HG02884 (cell line): Measurements from ENCODE around the gene GINM1.

Experiments used
- ATAC-seq: cut with Tn5 transposase; IDR thresholded peaks from one replicate; pipeline ENCODE4 v1.9.1; 2021; ENCODE audit warnings: mild to moderate bottlenecking, moderate library complexity; ENCODE audit not compliant: unreplicated experiment

Gene GINM1, protein sequence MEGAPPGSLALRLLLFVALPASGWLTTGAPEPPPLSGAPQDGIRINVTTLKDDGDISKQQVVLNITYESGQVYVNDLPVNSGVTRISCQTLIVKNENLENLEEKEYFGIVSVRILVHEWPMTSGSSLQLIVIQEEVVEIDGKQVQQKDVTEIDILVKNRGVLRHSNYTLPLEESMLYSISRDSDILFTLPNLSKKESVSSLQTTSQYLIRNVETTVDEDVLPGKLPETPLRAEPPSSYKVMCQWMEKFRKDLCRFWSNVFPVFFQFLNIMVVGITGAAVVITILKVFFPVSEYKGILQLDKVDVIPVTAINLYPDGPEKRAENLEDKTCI

GRCh38 chr6:149565527-149566409 is at the start of gene GINM1:
GINM1 (plus strand) TSS chr6:149566375; CDS start chr6:149566415, 40 bp downstream.
- peak; percentile 72 for ATAC-seq

DNA sequence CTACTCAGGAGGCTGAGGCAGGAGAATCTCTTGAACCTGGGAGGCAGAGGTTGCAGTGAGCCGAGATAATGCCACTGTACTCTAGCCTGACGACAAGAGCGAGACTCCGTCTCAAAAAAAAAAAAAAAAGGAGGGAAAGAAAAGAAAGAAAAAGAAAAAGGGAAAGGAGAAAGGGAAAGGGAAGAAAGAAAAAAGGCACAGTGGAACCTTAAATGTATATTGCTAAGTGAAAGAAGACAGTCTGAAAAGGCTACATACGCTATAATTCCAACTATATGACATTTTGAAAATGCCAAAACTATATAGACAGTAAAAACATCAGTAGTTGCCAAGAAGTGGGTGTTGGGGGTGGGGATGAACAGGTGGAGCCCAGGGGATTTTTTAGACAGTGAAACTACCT is 36.5 kb upstream of the GINM1 start:
- ATAC-seq = no peak

GRCh38 chr6:149534742-149535141 is 31.4 kb upstream of the GINM1 start:
- no peak for ATAC-seq

GRCh38 chr6:149541139-149541538 is 25.0 kb upstream of the GINM1 start:
- ATAC-seq = no peak

- no peak for ATAC-seq
These were observed 21.4 kb upstream of the GINM1 start for GRCh38 chr6:149544646-149545257.

DNA sequence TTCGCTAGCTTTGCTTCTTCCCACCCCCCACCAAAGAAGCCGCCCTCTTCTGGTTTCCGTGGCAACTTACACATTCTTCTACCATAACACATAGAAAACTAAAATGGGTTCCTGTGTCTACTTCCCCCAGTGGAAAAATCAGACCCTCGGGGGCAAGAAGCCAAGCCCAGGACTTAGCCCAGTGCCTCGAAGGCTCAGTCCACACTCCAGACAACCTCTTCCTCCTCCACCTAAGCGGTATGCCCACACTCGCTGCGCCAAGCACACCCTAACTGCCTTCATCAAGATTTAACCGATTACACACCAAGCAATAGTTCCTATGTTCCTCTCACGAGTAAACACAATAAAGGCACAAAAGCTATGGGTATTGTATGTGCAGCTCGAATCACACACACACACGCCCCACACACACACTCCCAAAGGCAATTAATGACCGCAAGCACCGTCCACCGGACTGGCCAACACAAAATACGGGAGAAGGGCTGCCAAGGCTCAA is 20.9 kb upstream of the GINM1 start:
- ATAC-seq = no peak

- ATAC-seq = peak; percentile 91
These were observed 20.3 kb upstream of the GINM1 start, which contains the start of gene PPIL4 for GRCh38 chr6:149545754-149546471. PPIL4 (minus strand) TSS chr6:149546043; CDS start chr6:149546005, 38 bp downstream.

DNA sequence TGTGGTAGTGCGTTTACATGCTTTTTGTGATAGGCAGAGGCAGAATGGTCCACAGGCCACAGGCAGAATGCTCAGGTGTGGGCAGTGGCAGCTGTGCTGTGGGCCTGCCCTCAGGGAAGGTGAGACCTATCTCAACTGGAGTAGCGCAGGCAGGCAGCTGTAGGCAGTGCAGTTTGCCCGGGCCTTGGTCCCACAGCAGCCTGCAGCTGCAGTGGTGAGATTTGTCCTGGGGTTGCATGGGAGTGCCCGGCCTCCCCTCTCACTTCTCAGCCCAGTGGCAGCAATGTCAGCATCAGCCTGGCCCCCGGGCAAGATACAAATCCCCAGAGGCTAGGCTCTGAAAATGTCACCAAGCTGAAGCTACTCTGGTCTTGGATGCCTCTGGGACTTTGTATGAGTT is 14.3 kb upstream of the GINM1 start:
- no peak for ATAC-seq

DNA sequence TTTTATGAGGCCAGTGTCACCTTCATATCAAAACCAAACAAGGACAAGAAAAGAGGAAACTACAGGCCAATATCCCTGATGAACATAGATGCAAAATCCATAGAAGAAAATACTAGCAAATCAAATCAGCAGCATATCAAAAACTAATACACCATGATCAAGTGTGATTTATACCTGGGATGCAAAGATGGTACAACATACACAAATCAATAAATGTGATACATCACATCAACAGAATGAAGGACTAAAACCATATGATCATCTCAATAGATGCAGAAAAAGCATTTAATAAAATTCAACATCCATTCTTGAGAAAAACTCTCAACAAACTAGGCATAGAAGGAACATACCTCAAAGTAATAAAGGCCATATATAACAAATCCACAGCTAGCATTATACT is 8.1 kb upstream of the GINM1 start:
- ATAC-seq = no peak

DNA sequence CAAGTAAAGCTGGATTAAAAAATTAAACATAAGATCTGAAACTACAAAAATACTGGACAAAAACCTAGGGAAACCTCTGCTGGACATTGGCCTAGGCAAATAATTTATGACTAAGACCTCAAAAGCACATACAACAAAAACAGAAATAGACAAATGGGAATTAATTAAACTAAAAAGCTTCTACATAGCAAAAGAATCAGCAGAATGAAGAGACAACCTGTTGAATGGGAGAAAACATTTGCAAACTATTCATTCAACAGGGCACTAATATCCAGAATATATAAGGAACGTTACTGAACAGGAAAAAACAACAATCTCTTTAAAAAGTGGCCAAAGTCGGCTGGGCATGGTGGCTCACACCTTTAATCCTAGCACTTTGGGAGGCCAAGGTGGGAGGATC is 6.8 kb upstream of the GINM1 start:
- no peak for ATAC-seq

DNA sequence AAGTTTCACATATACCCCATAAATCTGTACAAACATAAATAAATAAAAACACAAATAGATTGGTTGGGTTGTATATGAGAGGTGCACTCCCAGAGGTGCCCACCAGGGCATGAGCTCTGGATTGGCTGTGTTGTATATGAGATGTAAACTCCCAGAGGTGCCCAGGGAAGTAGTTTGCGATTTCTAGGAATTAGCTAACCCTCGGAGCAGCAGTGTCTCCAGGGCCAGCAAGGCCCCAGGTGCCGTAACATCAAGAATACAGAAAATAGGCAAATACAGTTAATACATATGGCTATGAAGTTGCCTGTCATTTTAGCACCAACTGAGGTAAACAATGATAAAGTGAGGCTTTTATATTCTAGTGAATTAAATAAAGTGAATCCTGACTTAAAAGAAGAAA is 5.4 kb upstream of the GINM1 start:
- ATAC-seq = no peak

DNA sequence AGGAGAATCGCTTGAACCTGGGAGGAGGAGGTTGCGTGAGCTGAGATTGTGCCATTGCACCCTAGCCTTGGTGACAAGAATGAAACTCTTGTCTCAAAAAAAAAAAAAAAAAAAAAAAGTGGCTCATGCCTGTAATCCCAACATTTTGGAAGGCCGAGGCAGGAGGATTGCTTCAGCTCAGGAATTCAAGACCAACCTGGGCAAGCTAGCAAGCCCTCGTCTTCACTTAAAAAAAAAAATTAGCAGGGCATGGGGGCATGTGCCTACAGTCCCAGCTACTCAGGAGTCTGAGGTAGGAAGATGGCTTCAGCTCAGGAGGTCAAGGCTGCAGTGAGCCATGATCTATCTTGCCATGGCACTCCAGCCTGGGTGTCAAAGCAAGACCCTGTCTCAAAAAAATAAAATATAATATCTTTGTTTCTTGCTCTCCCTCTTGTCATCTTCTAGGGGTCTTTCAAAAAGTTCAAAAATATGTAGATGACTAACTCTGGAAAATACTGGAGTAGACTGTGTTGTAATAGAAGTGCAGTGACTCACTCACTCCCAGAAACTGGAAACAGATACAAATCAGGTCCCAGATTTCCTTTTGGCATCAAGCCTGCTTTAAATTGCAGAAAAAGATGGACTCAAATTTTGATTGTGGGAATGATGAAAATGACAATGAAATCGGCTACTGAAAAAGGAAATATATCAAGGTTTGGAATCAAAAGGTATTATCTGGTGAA is 2.8 kb upstream of the GINM1 start:
- no peak for ATAC-seq

DNA sequence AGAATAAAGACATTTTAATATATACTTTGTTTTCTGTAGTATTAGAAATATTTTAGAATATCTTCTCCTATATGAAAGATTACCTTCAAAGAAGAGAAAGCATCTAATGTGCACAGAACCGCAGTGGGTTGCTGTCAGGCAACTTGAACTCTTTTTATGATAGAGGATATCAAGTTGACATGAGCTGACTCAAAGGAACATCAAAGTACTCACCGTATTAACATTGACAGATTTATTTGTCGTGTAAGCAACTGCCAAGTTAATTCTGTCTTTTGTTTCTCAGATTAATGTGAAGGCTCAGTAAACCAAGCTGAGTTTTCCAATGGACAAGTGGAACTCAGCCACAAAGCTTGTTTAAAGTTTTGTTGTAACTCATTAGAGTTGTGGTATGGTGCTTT is 2.2 kb upstream of the GINM1 start:
- ATAC-seq = no peak

- peak; percentile 6 for ATAC-seq
These were observed 427 bp downstream of the GINM1 start for GRCh38 chr6:149566410-149567193.

GRCh38 chr6:149567194-149567586 is 1.0 kb downstream of the GINM1 start:
- ATAC-seq = no peak

- no peak for ATAC-seq
These were observed 1.9 kb downstream of the GINM1 start for GRCh38 chr6:149567945-149568585.

DNA sequence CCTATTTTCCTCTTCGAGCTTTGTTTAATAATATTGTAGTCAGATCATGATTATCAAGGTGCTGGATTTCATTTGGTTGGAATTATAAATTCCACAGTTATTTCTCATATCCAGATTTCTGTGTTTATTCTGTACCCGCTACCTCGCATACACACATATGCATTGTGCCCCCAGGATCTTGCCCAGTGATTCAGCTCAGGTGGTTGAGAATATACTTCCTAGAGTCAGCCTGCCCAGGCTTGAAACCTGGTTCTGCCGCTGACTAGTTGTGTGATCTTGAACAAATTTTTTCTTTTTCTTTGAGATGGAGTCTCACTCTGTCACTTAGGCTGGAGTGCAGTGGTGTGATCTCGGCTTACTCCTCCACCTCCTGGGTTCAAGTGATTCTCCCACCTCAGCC is 14.7 kb downstream of the GINM1 start:
- ATAC-seq = no peak

DNA sequence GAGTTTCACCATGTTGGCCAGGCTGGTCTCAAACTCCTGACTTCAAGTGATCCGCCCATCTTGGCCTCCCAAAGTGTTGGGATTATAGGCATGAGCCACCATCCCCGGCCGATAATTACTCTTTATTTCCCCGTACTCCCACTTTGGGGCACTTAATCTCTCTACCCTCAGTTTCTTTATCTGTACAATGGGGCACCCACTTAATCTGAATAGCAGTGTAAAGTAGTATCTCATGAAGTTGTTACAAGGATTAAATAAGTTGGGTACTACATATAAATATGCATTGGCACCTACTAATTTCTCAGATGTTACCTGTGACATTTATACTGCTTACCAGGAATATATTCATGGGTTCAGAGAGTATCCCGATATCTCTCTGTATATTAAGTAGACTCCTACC is 15.2 kb downstream of the GINM1 start:
- no peak for ATAC-seq

- no peak for ATAC-seq
These were observed 20.0 kb downstream of the GINM1 start for GRCh38 chr6:149586149-149586548.
